ENCODE results near the gene STOX2. TPM values are rescaled to one million over a fixed set of nuclear protein-coding genes. Genes with fewer than 3 reads are reported as not detected.

The STOX2 gene
- total and polyA plus RNA-seq, 2 donors (not counting 3 experiments of a cell fraction or from before 2014, with no cell fraction given) = 0.03 to 0.24 TPM

GRCh38 chr4:184064877-184065276, 159.8 kb downstream of the STOX2 start:
- no TSS peak for BruUV-seq (replicated peaks)
- Histone ChIP-seq H3K4me3 (replicated peaks in 1 of 3; ENCODE audit: insufficient read depth in 1 of 3, low read depth in 1 of 3, low read length in 3 of 3) (no peak overlapping the region), H3K27ac (ENCODE audit: insufficient read depth, low read depth, low read length) (no peak overlapping the region), H3K4me1 (ENCODE audit: control insufficient read depth, extremely low read depth, insufficient read depth, low read length) (no peaks in the 10 kb centered on the region), H2AFZ (ENCODE audit: low read depth, low read length) (no peak overlapping the region), H4K20me1 (replicated peaks; ENCODE audit: control insufficient read depth, extremely low read depth, insufficient read depth, low read length) (no peaks in the 10 kb centered on the region), H3K9me1 (replicated peaks; ENCODE audit: control insufficient read depth, extremely low read depth, insufficient read depth, low read length) (no peaks in the 10 kb centered on the region), H3K9me3 (replicated peaks; ENCODE audit: control insufficient read depth, insufficient read depth, low read length) (no peaks in the 10 kb centered on the region), H3K79me2 (ENCODE audit: control insufficient read depth, insufficient read depth, low read length) (no peaks in the 10 kb centered on the region), H3K36me3 (ENCODE audit: control insufficient read depth in 2 of 2, extremely low read depth in 1 of 2, insufficient read depth in 2 of 2, low read length in 2 of 2) (no peaks in the 10 kb centered on the region), H3K9ac (replicated peaks; ENCODE audit: extremely low read depth, insufficient read depth, low read length) (no peak overlapping the region), H3K4me2 (ENCODE audit: insufficient read depth, low read length) (no peak overlapping the region), H3K27me3 (ENCODE audit: control insufficient read depth in 2 of 2, insufficient read depth in 2 of 2, low read length in 2 of 2) (no peaks in the 10 kb centered on the region)
- dilution Hi-C loops (cut with MboI; ENCODE audit: extremely low pct_ligation_motif_present, low sequenced_read_pairs) = no loop called here
- no peak for DNase-seq (ENCODE audit: low read depth, low spot score)
- intact Hi-C loops (cut with micrococcal nuclease) = no loop called here
- ChIA-PET CTCF (no interaction called here), POLR2A (no interaction called here)
- TF ChIP-seq JUN (IDR thresholded peaks at IDR 0.05; ENCODE audit: borderline replicate concordance, insufficient read depth, insufficient read length, low read depth) (no peak), MYC (IDR thresholded peaks at IDR 0.05; ENCODE audit: low read depth, low read length) (no peak), CTCF (IDR thresholded peaks at IDR 0.05; ENCODE audit: extremely low read depth in 1 of 2, insufficient read depth in 1 of 2, low read depth in 1 of 2, low read length in 2 of 2) (no peak), POLR2AphosphoS5 (IDR thresholded peaks at IDR 0.05; ENCODE audit: insufficient read depth, low read depth, low read length) (no peak), GATA2 (IDR thresholded peaks at IDR 0.05; ENCODE audit: insufficient read depth, insufficient read length, low read depth, low read length) (no peak), FOS (IDR thresholded peaks at IDR 0.05; ENCODE audit: borderline replicate concordance, insufficient read depth, low read length) (no peak), POLR2A (IDR thresholded peaks at IDR 0.05; ENCODE audit: low read depth, low read length) (no peak), EZH2 (IDR thresholded peaks at IDR 0.05; ENCODE audit: borderline replicate concordance, low read depth, low read length, severe bottlenecking) (no peak)
- TF ChIP-seq, protein P1, sequence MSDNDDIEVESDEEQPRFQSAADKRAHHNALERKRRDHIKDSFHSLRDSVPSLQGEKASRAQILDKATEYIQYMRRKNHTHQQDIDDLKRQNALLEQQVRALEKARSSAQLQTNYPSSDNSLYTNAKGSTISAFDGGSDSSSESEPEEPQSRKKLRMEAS (IDR thresholded peaks at IDR 0.05; ENCODE audit: insufficient read depth, insufficient read length) = no peak
- FAIRE-seq = no peak
